Hematopoietic multipotent progenitor cell treated with erythropoietin and hydrocortisone succinate and interleukin-3 and kit ligand, for 17 days (in vitro differentiated cells): ENCODE results near the gene GPR161.
"Not testable (repeated sequence)": the region's sequence is repeated elsewhere in the genome, so short reads cannot be mapped to it uniquely, and the experiment has no call there.

ENCODE experiments used
- DNase-seq: peaks from one replicate; pipeline ENCODE4 v3.0.0-alpha.2; 2015; ENCODE audit warnings: low spot score

The GPR161 gene

GRCh38 chr1:168136709-168137514 lies at the start of gene GPR161:
Gene GPR161, minus strand, starts transcription at chr1:168136930. Its CDS starts 32,080 bp downstream, at chr1:168104850.
- DNase-seq, result no peak

- DNase-seq, result not testable (repeated sequence)
These were observed 44.5 kb upstream of the GPR161 start for GRCh38 chr1:168181063-168181720.

- no peak for DNase-seq
These were observed 43.4 kb upstream of the GPR161 start for GRCh38 chr1:168180148-168180524.

GRCh38 chr1:168179438-168180147 lies 42.9 kb upstream of the GPR161 start:
- peak; percentile 12 for DNase-seq

GRCh38 chr1:168178638-168179437 lies 42.1 kb upstream of the GPR161 start, which contains the start of gene TIPRL:
Gene TIPRL, plus strand, starts transcription at chr1:168178962. Its CDS starts 116 bp downstream, at chr1:168179078.
- DNase-seq, result peak; percentile 88

- DNase-seq, result no peak
These were observed 41.5 kb upstream of the GPR161 start for GRCh38 chr1:168178227-168178637.

GRCh38 chr1:168172250-168172915 lies 35.7 kb upstream of the GPR161 start:
- no peak for DNase-seq

- DNase-seq, result no peak
These were observed 34.1 kb upstream of the GPR161 start for GRCh38 chr1:168170564-168171508.

GRCh38 chr1:168167806-168168205 lies 31.1 kb upstream of the GPR161 start:
- DNase-seq, result no peak

GRCh38 chr1:168164771-168165170 lies 28.0 kb upstream of the GPR161 start:
- no peak for DNase-seq

GRCh38 chr1:168163670-168164069 lies 26.9 kb upstream of the GPR161 start:
- DNase-seq, result no peak

- peak; percentile 48 for DNase-seq
These were observed 24.7 kb upstream of the GPR161 start for GRCh38 chr1:168161459-168161858.

GRCh38 chr1:168159979-168160378 lies 23.2 kb upstream of the GPR161 start:
- DNase-seq, result no peak

GRCh38 chr1:168159251-168159650 lies 22.5 kb upstream of the GPR161 start:
- no peak for DNase-seq

- no peak for DNase-seq
These were observed 20.9 kb upstream of the GPR161 start for GRCh38 chr1:168157638-168158037.

- no peak for DNase-seq
These were observed 19.2 kb upstream of the GPR161 start for GRCh38 chr1:168155910-168156309.

- not testable (repeated sequence) for DNase-seq
These were observed 18.0 kb upstream of the GPR161 start for GRCh38 chr1:168154707-168155106.

- DNase-seq, result no peak
These were observed 15.2 kb upstream of the GPR161 start for GRCh38 chr1:168151935-168152334.

- no peak for DNase-seq
These were observed 13.6 kb upstream of the GPR161 start for GRCh38 chr1:168150283-168150682.

- no peak for DNase-seq
These were observed 12.2 kb upstream of the GPR161 start for GRCh38 chr1:168148916-168149315.
